Vagina (tissue), 2 donors: Measurements from ENCODE around the gene PRDM16.

ENCODE experiments used
- CTCF ChIP-seq, 3 experiments: fragments of 450-650 bp in 2 of 3; fragments of 200-600 bp in 1 of 3; sonication (generic) in 1 of 3; IDR thresholded peaks; one replicate each; pipeline ENCODE4 v1.5.1; 2017 to 2019; ENCODE audit warnings: antibody characterized with exemption in 3 of 3, mild to moderate bottlenecking in 2 of 3, moderate library complexity in 2 of 3
- POLR2A ChIP-seq, 2 donors: fragments of 450-650 bp; IDR thresholded peaks; one replicate each; pipeline ENCODE4 v1.6.1; 2017; ENCODE audit warnings: antibody characterized with exemption in 2 of 2, mild to moderate bottlenecking in 2 of 2, moderate library complexity in 2 of 2
- POLR2AphosphoS5 ChIP-seq, 2 donors: sonication (generic); formaldehyde crosslinking; IDR thresholded peaks; one replicate each; pipeline ENCODE4 v1.9.0; 2017; ENCODE audit warnings: antibody characterized with exemption in 2 of 2, mild to moderate bottlenecking in 2 of 2, low read depth in 1 of 2; ENCODE audit not compliant: insufficient read depth in 1 of 2

- TF ChIP-seq CTCF (IDR thresholded peaks at IDR 0.05) (no peak), POLR2A (IDR thresholded peaks at IDR 0.05) (no peak), POLR2AphosphoS5 (IDR thresholded peaks at IDR 0.05; ENCODE audit: insufficient read depth in 1 of 2, low read depth in 1 of 2) (no peak)
Observed at GRCh38 chr1:3185896-3186525, 117.0 kb downstream of the PRDM16 start.
